GM19452 (cell line): ENCODE measurements around the gene SPTBN1.
"Not testable (repeated sequence)": the region's sequence is repeated elsewhere in the genome, so short reads cannot be mapped to it uniquely, and the experiment has no call there.

Source experiments
- ATAC-seq: cut with Tn5 transposase; IDR thresholded peaks from one replicate; pipeline ENCODE4 v1.9.1; 2021; ENCODE audit not compliant: unreplicated experiment

SPTBN1 gene

GRCh38 chr2:54691445-54692135 lies 235.5 kb downstream of the SPTBN1 start:
- no peak for ATAC-seq

GRCh38 chr2:54692556-54692955 lies 236.4 kb downstream of the SPTBN1 start:
- ATAC-seq = no peak

DNA sequence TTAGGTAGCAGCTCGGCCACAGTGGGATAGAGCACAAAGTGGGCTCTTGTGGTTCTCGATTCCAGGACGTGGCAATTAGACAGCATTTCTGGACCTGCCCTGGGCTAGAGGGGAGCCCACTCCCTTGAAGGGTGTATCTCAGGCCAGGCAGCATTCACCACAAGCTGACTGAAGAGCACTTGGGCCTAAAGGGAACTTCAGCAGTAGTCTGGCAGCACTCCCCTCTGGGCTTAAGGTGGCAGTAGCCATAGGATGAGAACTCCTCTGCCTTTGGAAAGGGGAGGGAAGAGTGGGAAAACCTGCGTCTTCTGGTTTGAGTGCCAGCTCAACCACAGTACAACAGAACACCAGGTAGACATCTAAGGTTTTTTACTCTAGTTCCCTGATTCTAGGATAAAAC lies 239.3 kb downstream of the SPTBN1 start:
- no peak for ATAC-seq

DNA sequence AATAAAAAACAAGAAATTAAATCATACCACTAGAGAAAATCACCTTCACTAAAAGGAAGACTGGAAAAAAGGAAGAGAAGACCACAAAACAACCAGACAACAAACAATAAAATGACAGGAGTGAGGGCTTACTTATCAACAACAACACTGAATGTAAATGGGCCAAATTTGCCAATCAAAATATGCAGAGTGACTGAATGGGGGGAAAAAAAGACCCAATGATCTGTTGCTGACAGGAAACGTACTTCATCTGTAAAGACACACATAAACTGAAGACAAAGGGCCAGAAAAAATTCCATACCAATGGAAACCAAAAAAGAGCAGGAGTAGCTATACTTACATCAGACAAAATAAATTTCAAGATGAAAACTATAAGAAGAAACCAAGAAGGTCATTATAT lies 241.8 kb downstream of the SPTBN1 start:
- ATAC-seq = no peak

DNA sequence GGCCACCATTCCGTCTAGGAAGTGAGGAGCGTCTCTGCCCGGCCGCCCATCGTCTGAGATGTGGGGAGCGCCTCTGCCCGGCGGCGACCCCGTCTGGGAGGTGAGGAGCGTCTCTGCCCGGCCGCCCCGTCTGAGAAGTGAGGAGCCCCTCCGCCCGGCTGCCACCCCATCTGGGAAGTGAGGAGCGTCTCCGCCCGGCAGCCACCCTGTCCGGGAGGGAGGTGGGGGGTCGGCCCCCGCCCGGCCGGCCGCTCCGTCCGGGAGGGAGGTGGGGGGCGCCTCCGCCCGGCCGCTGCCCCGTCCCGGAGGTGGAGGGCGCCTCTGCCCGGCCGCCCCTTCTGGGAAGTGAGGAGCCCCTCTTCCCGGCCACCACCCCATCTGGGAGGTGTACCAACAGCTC lies 242.8 kb downstream of the SPTBN1 start:
- ATAC-seq = not testable (repeated sequence)

GRCh38 chr2:54699665-54700064 lies 243.5 kb downstream of the SPTBN1 start:
- no peak for ATAC-seq

- no peak for ATAC-seq
Observed at GRCh38 chr2:54701029-54701428, 244.9 kb downstream of the SPTBN1 start.

DNA sequence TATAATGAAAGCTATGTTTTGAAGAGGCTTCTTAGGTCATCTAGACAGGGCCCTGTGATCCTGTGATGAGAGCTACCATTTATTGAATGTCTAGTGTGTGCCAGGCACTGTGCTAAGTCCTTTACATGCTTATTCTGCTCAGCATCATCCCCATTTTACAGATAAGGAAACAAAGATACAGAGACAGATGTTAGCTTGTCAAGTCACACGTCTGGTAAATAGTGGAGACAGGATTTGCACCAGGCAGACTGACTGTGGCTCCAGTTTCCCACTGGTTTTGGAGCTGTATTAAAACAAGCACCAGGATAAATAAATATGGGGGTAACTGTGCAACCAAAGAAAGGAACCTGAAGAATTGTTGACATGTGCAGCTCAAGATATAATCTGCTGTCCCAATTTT lies 248.1 kb downstream of the SPTBN1 start:
- ATAC-seq = no peak

GRCh38 chr2:54704688-54705605 lies 248.8 kb downstream of the SPTBN1 start:
- no peak for ATAC-seq

DNA sequence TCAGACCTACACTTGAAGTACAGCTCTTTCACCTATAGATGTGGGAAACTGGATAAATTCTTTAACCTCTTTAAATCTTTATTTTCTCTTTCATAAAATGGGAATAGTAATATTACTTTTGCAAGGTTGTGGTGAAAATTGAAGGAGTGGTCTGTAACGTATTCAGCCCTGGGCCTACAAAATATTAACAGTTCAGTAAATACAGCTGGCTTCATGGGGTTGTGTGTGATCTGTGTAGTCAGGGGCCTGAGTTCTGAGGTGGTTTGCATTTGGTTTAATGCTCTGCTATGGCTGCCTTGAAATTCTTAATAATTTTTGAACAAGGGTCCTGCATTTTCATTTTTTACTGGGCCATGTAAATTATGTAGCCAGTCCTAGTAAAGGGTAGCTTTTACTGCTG lies 250.5 kb downstream of the SPTBN1 start:
- no peak for ATAC-seq

DNA sequence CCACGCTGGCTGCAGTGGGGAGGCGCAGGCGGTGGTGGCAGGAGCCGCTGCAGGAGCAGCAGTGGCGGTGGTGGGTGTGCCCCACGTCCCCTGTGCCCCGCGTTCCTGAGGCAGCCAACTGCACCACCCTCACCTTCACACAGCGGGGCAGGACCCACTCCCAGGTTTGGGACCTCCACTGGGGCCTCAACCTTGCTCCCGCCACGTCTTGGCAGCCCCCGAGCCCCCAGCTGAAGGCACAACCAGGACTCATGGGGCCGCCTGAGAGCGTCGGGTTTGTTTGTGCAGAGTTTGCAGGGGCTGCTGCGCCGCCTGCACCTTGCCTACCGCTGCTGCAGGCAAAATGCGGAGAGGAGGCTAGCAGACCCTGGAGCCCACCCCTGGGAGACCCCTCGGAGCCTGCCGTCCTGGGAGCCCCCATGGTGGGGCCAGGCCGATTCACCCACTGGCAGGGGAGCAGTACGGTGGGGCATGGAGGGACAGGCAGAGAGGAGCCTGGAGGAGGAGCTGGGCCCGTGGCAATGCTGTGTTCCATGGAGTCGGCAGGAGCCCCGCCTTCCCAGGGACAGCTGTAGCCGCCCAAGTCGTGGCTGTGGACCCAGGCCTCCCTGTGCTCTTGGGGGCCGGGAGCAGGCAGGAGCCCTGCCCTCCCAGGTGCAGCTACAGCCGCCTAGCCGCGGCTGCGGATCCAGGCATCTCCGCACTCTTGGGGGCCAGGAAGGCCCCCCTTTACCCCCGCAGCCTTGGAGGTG lies 252.6 kb downstream of the SPTBN1 start:
- ATAC-seq = no peak

GRCh38 chr2:54709336-54709809 lies 253.2 kb downstream of the SPTBN1 start:
- ATAC-seq = no peak

DNA sequence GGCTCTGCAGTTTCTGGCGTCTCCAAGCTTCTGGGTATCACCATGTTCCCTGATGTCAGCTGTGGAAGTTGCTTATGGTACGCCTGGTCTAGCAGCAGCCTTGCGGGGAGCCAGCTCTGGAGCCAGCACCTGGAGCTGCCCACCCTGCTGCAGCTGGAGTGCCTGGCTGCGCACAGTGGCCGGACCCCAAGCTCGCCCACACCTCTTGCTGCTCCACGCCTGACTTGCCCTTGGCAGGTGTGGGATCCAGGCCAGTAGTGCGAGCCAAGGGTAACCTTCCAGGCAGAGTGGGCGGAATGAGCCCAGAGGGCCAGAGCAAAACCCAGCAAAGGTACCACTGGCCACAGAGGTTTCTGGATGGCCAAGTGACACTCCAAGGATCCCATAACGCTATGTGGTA lies 254.1 kb downstream of the SPTBN1 start:
- no peak for ATAC-seq

- ATAC-seq = no peak
Observed at GRCh38 chr2:54712516-54712915, 256.4 kb downstream of the SPTBN1 start.

GRCh38 chr2:54714996-54715395 lies 258.9 kb downstream of the SPTBN1 start:
- no peak for ATAC-seq

GRCh38 chr2:54716375-54716774 lies 260.2 kb downstream of the SPTBN1 start:
- ATAC-seq = no peak

DNA sequence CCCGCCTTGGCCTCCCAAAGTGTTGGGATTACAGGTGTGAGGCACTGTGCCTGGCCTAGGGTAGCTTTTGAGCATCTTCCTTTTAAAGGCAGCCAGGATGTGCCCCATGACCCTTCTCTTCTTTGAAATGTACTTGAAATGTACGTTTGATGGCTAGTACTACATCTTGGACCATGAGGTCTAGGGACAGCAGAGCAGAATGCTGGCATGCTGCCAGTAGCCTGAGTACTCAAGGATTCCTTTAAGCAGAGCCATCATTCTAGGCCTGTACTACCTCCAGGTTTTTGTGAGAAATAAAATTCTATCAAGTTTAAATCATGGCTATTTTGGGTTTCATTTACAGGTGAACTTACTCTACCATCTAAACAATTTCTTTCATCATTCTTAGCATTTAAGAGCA lies 264.4 kb downstream of the SPTBN1 start:
- ATAC-seq = no peak
